H1 (cell line): ENCODE results near the gene RAP1B. TPM values are rescaled to one million over a fixed set of nuclear protein-coding genes. Genes with fewer than 3 reads are reported as not detected.

Experiments used
- CTCF ChIA-PET: fragments of 300-600 bp; sonication (Branson Sonifier 250); formaldehyde crosslinking; loops from one replicate; lab custom pipeline; 2021; ENCODE audit not compliant: partially characterized antibody; lab: Charles Lee
- POLR2A ChIA-PET: fragments of 300-600 bp; sonication (Branson Sonifier 250); formaldehyde crosslinking; loops from one replicate; lab custom pipeline; 2021; ENCODE audit warnings: inconsistent platforms; ENCODE audit not compliant: partially characterized antibody; lab: Charles Lee
- DNase-seq, 2 experiments: peaks; one replicate each; pipeline versions ENCODE4 v3.0.0 to v3.0.0-alpha.2; 2010 to 2022; ENCODE audit warnings: low spot score in 2 of 2, low read depth in 1 of 2, mixed read lengths in 1 of 2
- FAIRE-seq: peaks from 2 replicates; lab custom pipeline; 2011; peaks lifted over from hg19 to GRCh38; lab: Jason Lieb, UNC
- H2AFZ ChIP-seq: 2 replicates; pipeline ENCODE4 v1.8.1; 2012; ENCODE audit warnings: low read length, inconsistent platforms
- H2AK5ac ChIP-seq: 2 replicates; pipeline ENCODE4 v1.6.1; 2013; ENCODE audit warnings: low read depth, low read length
- H2BK120ac ChIP-seq: replicated peaks from 2 replicates; pipeline ENCODE3; 2013; ENCODE audit warnings: low read depth, low read length, inconsistent platforms
- H2BK12ac ChIP-seq: 2 replicates; pipeline ENCODE4 v1.6.1; 2013; ENCODE audit warnings: low read depth, low read length
- H2BK15ac ChIP-seq: 2 replicates; pipeline ENCODE4 v1.6.1; 2013; ENCODE audit warnings: low read length
- H2BK20ac ChIP-seq: 2 replicates; pipeline ENCODE4 v1.6.1; 2013; ENCODE audit warnings: low read length
- H2BK5ac ChIP-seq: 2 replicates; pipeline ENCODE4 v1.6.1; 2013; ENCODE audit warnings: low read depth, low read length
- H3K14ac ChIP-seq: 2 replicates; pipeline ENCODE4 v1.6.1; 2013; ENCODE audit warnings: inconsistent platforms; ENCODE audit not compliant: insufficient read length
- H3K18ac ChIP-seq: 2 replicates; pipeline ENCODE4 v1.6.1; 2013; ENCODE audit warnings: low read length; ENCODE audit errors: extremely low read depth
- H3K23ac ChIP-seq: 2 replicates; pipeline ENCODE4 v1.6.1; 2013; ENCODE audit warnings: inconsistent platforms; ENCODE audit not compliant: insufficient read length
- H3K23me2 ChIP-seq: 2 replicates; pipeline ENCODE4 v1.6.1; 2013; ENCODE audit warnings: low read depth, low read length
- H3K27ac ChIP-seq: 2 replicates; pipeline ENCODE4 v1.6.1; 2011; ENCODE audit warnings: low read depth, low read length, inconsistent platforms
- H3K27me3 ChIP-seq, 4 experiments: replicated peaks in 1 of 4; 1 replicate in 1 of 4; 2 replicates in 3 of 4; pipeline versions ENCODE4 v1.6.1 to v1.8.1; 2011 to 2013; ENCODE audit warnings: low read length in 3 of 4, mild to moderate bottlenecking in 3 of 4, inconsistent platforms in 2 of 4, mixed read lengths in 2 of 4, moderate library complexity in 1 of 4; ENCODE audit not compliant: control insufficient read depth in 3 of 4, insufficient read depth in 3 of 4; ENCODE audit errors: extremely low read depth in 1 of 4
- H3K36me3 ChIP-seq, 4 experiments: 2 replicates each; pipeline versions ENCODE4 v1.6.1 to v1.8.1; 2011 to 2013; ENCODE audit warnings: mild to moderate bottlenecking in 4 of 4, low read length in 3 of 4, moderate library complexity in 2 of 4, control low read depth in 1 of 4, inconsistent platforms in 1 of 4; ENCODE audit not compliant: insufficient read depth in 4 of 4, control insufficient read depth in 2 of 4
- H3K4ac ChIP-seq: replicated peaks from 2 replicates; pipeline ENCODE3; 2013; ENCODE audit warnings: low read length, low read depth, mixed read lengths, inconsistent platforms; ENCODE audit not compliant: insufficient read length
- H3K4me1 ChIP-seq, 4 experiments: replicated peaks in 1 of 4; 1 replicate in 1 of 4; 2 replicates in 3 of 4; pipeline versions ENCODE4 v1.6.1 to v1.8.1; 2011 to 2013; ENCODE audit warnings: low read length in 3 of 4, inconsistent platforms in 2 of 4, mixed read lengths in 1 of 4; ENCODE audit not compliant: insufficient read depth in 4 of 4, control insufficient read depth in 3 of 4
- H3K4me2 ChIP-seq, 2 experiments: 2 replicates each; pipeline versions ENCODE4 v1.6.1 to v1.8.1; 2011 to 2013; ENCODE audit warnings: low read depth in 2 of 2, low read length in 2 of 2, control low read depth in 1 of 2, inconsistent platforms in 1 of 2, mild to moderate bottlenecking in 1 of 2; ENCODE audit not compliant: insufficient read depth in 1 of 2
- H3K4me3 ChIP-seq, 4 experiments: fragments of 200-600, 300-600 bp in 1 of 4; sonication (generic), shearing (Covaris generic), sonication (Bioruptor Twin) in 1 of 4; 2 replicates each; pipeline versions ENCODE4 v1.5.1 to v1.8.1; 2011 to 2016; ENCODE audit warnings: low read length in 4 of 4, low read depth in 3 of 4, control low read depth in 2 of 4, inconsistent platforms in 2 of 4, mild to moderate bottlenecking in 2 of 4, mixed read lengths in 1 of 4, moderate library complexity in 1 of 4; ENCODE audit not compliant: insufficient read depth in 2 of 4; ENCODE audit errors: extremely low read depth in 1 of 4
- H3K56ac ChIP-seq: replicated peaks from 2 replicates; pipeline ENCODE3; 2013; ENCODE audit warnings: low read depth, mild to moderate bottlenecking, mixed read lengths, low read length, inconsistent platforms; ENCODE audit not compliant: insufficient read length
- H3K79me1 ChIP-seq: 2 replicates; pipeline ENCODE4 v1.6.1; 2013; ENCODE audit warnings: low read depth, low read length, control low read depth
- H3K79me2 ChIP-seq, 2 experiments: 2 replicates each; pipeline versions ENCODE4 v1.6.1 to v1.8.1; 2012 to 2013; ENCODE audit warnings: low read length in 2 of 2, mild to moderate bottlenecking in 2 of 2, inconsistent platforms in 1 of 2; ENCODE audit not compliant: insufficient read depth in 2 of 2, control insufficient read depth in 1 of 2
- H3K9ac ChIP-seq, 4 experiments: replicated peaks in 1 of 4; 1 replicate in 1 of 4; 2 replicates in 3 of 4; pipeline versions ENCODE4 v1.6.1 to v1.8.1; 2011 to 2013; ENCODE audit warnings: low read depth in 3 of 4, low read length in 3 of 4, control low read depth in 2 of 4, mild to moderate bottlenecking in 2 of 4, moderate library complexity in 2 of 4, inconsistent platforms in 1 of 4; ENCODE audit errors: extremely low read depth in 1 of 4
- H3K9me3 ChIP-seq, 2 experiments: 2 replicates each; pipeline versions ENCODE4 v1.6.1 to v1.8.1; 2012 to 2013; ENCODE audit warnings: mild to moderate bottlenecking in 2 of 2, moderate library complexity in 2 of 2, control low read depth in 1 of 2, inconsistent platforms in 1 of 2, low read depth in 1 of 2, low read length in 1 of 2, mixed read lengths in 1 of 2; ENCODE audit not compliant: insufficient read depth in 2 of 2
- H4K20me1 ChIP-seq, 2 experiments: replicated peaks in 1 of 2; 2 replicates each; pipeline versions ENCODE3 to v1.8.1; 2011 to 2013; ENCODE audit warnings: inconsistent platforms in 2 of 2, low read length in 2 of 2, mild to moderate bottlenecking in 1 of 2; ENCODE audit not compliant: insufficient read depth in 2 of 2, control insufficient read depth in 1 of 2
- H4K5ac ChIP-seq: 2 replicates; pipeline ENCODE4 v1.6.1; 2013; ENCODE audit warnings: low read length, low read depth, mixed read lengths, inconsistent platforms; ENCODE audit not compliant: insufficient read length
- H4K8ac ChIP-seq: 2 replicates; pipeline ENCODE4 v1.8.0; 2013; ENCODE audit warnings: mild to moderate bottlenecking, moderate library complexity, low read length, inconsistent platforms; ENCODE audit not compliant: insufficient read depth; ENCODE audit errors: extremely low read depth
- H4K91ac ChIP-seq: replicated peaks from 2 replicates; pipeline ENCODE3; 2013; ENCODE audit warnings: low read length, mixed read lengths, inconsistent platforms; ENCODE audit not compliant: insufficient read length
- ATF3 ChIP-seq: IDR thresholded peaks from 2 replicates; pipeline ENCODE4 v1.6.1; 2011; ENCODE audit warnings: low read depth, mild to moderate bottlenecking, low read length; ENCODE audit not compliant: insufficient read depth
- CBX5 ChIP-seq: fragments of 300-800, 300-1000 bp; sonication (generic); IDR thresholded peaks from 2 replicates; pipeline ENCODE4 v1.7.1; 2016; ENCODE audit warnings: antibody characterized with exemption, low read length, low read depth
- CEBPB ChIP-seq: IDR thresholded peaks from 2 replicates; pipeline ENCODE4 v1.6.1; 2012; ENCODE audit warnings: low read depth, low read length
- CHD1 ChIP-seq: IDR thresholded peaks from 2 replicates; pipeline ENCODE4 v1.6.1; 2012; ENCODE audit warnings: low read depth, low read length, improper control_type of control experiment
- E2F6 ChIP-seq: IDR thresholded peaks from 2 replicates; pipeline ENCODE4 v1.6.1; 2012; ENCODE audit warnings: inconsistent platforms
- HDAC2 ChIP-seq, 2 experiments: fragments of 300-600 bp in 1 of 2; sonication (generic) in 1 of 2; IDR thresholded peaks; 2 replicates each; pipeline ENCODE4 v1.6.1; 2011 to 2012; ENCODE audit warnings: low read depth in 2 of 2, low read length in 2 of 2, mild to moderate bottlenecking in 2 of 2, moderate library complexity in 2 of 2, borderline replicate concordance in 1 of 2, inconsistent platforms in 1 of 2
- JUND ChIP-seq: IDR thresholded peaks from 2 replicates; pipeline ENCODE4 v1.6.1; 2011; ENCODE audit warnings: mild to moderate bottlenecking, improper control_type of control experiment, low read length
- KDM4A ChIP-seq: IDR thresholded peaks from one replicate; pipeline ENCODE4 v1.7.1; 2012; ENCODE audit warnings: low read depth, mild to moderate bottlenecking, moderate library complexity, low read length, inconsistent platforms; ENCODE audit not compliant: severe bottlenecking
- KDM5A ChIP-seq: fragments of 200-600 bp; IDR thresholded peaks from 2 replicates; pipeline ENCODE4 v1.7.1; 2012; ENCODE audit warnings: mild to moderate bottlenecking, low read length, inconsistent platforms, mixed read lengths
- MAX ChIP-seq: IDR thresholded peaks from 2 replicates; pipeline ENCODE4 v1.6.1; 2012; ENCODE audit warnings: inconsistent platforms
- PHF8 ChIP-seq: fragments of 200-600 bp; sonication (generic); conservative IDR thresholded peaks from 2 replicates; pipeline ENCODE4 v1.7.1; 2012; ENCODE audit warnings: low read depth, mild to moderate bottlenecking, inconsistent platforms, low read length, moderate library complexity
- POLR2A ChIP-seq, 2 experiments: IDR thresholded peaks; 1 replicate in 1 of 2; 2 replicates in 1 of 2; pipeline ENCODE4 v1.6.1; 2011; ENCODE audit warnings: low read depth in 2 of 2, low read length in 2 of 2, mild to moderate bottlenecking in 2 of 2; ENCODE audit errors: control extremely low read depth in 1 of 2
- TEAD4 ChIP-seq: IDR thresholded peaks from 2 replicates; pipeline ENCODE4 v1.6.1; 2012; ENCODE audit warnings: low read depth, low read length, inconsistent platforms, mixed read lengths
- YY1 ChIP-seq: IDR thresholded peaks from 2 replicates; pipeline ENCODE4 v1.6.1; 2011; ENCODE audit warnings: low read depth, mild to moderate bottlenecking, low read length
- WGBS, 2 experiments: shearing (Covaris generic) in 1 of 2; methylation state at CpG; one replicate each; pipeline versions ENCODE4 v1.1.6 to v1.1.7; 2013 to 2015; ENCODE audit warnings: low lambda C conversion rate in 2 of 2, mixed read lengths in 2 of 2, inconsistent platforms in 1 of 2, low coverage in 1 of 2, missing lambda C conversion rate in 1 of 2; ENCODE audit not compliant: insufficient replicate concordance in 2 of 2, insufficient coverage in 1 of 2, insufficient read length in 1 of 2; ENCODE audit errors: extremely low coverage in 1 of 2, missing lambda C conversion rate in 1 of 2; 5-methylcytosine and 5-hydroxymethylcytosine counted together
- polyA plus RNA-seq, 7 experiments: library from polyadenylated mRNA; depleted of rRNA in 3 of 7; stranded (reverse) in 5 of 7; unstranded in 2 of 7; fragments of >200 nt in 5 of 7; fragments of 200-250 nt in 2 of 7; gene quantifications; 1 replicate in 5 of 7; 2 replicates in 1 of 7; 4 replicates in 1 of 7; pipeline versions ENCODE4 v1.2.1 to v1.2.3, GENCODE V29; 2011 to 2013; ENCODE audit warnings: missing spikeins in 2 of 7, mixed read lengths in 2 of 7
- total RNA-seq: library from RNA; stranded (reverse); fragmentation: NEBNext Ultra II Directional; extraction: Animal tissue kit (Norgen Biotek cat#: 25700); gene quantifications from 2 replicates; pipeline ENCODE4 v1.2.1, GENCODE V29; 2021

Gene RAP1B
- total and polyA plus RNA-seq, 2 of the 8 experiments (the other 6 are each of a cell fraction or from before 2014, with no cell fraction given), result 61.4 to 112 TPM

- no peaks in the 10 kb centered on the region for H3K9me3 ChIP-seq
- no peaks in the 10 kb centered on the region for H3K27me3 ChIP-seq
- no peak overlapping the region for H3K9ac ChIP-seq
- 0 out of 2 replicates have a peak, but pooled peaks cover 3% of the 10 kb centered on the region for H3K79me1 ChIP-seq
- H3K4me2 ChIP-seq, result no peak overlapping the region
- H3K4me3 ChIP-seq, result no peak overlapping the region
- DNase-seq (no peak), FAIRE-seq (no peak)
- no peaks in the 10 kb centered on the region for H3K23me2 ChIP-seq
- no peak overlapping the region for H4K8ac ChIP-seq
- H2AFZ ChIP-seq, result no peak overlapping the region
- H2BK20ac ChIP-seq, result no peak overlapping the region
- no peak overlapping the region for H3K4ac ChIP-seq
- 89% methylated on average over 3 of the region's 3 CpGs; no CpG with 5 or more reads in 1 of the 2 experiments for whole genome bisulfite sequencing, 2 experiments
- H3K18ac ChIP-seq, result no peak overlapping the region
- no peak overlapping the region for H2BK5ac ChIP-seq
- no peak overlapping the region for H3K56ac ChIP-seq
- H3K4me1 ChIP-seq, result no peaks in the 10 kb centered on the region
- no peak overlapping the region for H3K14ac ChIP-seq
- H4K5ac ChIP-seq, result no peak overlapping the region
- no peaks in the 10 kb centered on the region for H3K36me3 ChIP-seq
- peaks cover 4% of the 10 kb centered on the region in 2 experiments for H4K20me1 ChIP-seq
- H2BK15ac ChIP-seq, result no peak overlapping the region
- no peak overlapping the region for H2AK5ac ChIP-seq
- H3K27ac ChIP-seq, result no peak overlapping the region
- H4K91ac ChIP-seq, result no peak overlapping the region
- POLR2A ChIA-PET, result no interaction called here
- peaks cover 0 to 91% of the 10 kb centered on the region in 2 experiments; a peak in 2 of 4 replicates for H3K79me2 ChIP-seq
- CTCF ChIA-PET, result no interaction called here
- no peak overlapping the region for H2BK120ac ChIP-seq
- no peak overlapping the region for H3K23ac ChIP-seq
- no peak overlapping the region for H2BK12ac ChIP-seq
- TF ChIP-seq YY1 (no peak), KDM5A (no peak), CHD1 (no peak), CBX5 (no peak), CEBPB (no peak), POLR2A (IDR thresholded peaks at IDR 0.05; ENCODE audit: control extremely low read depth in 1 of 2, low read depth in 2 of 2, low read length in 2 of 2) (no peak), E2F6 (no peak), TEAD4 (no peak), MAX (no peak), HDAC2 (IDR thresholded peaks at IDR 0.05; ENCODE audit: borderline replicate concordance in 1 of 2, low read depth in 2 of 2, low read length in 2 of 2) (no peak), KDM4A (no peak), ATF3 (no peak), PHF8 (no peak), JUND (no peak)
Observed at GRCh38 chr12:68638171-68638570, 27.5 kb downstream of the RAP1B start.
